GM12878 (cell line): ENCODE data around the gene DNAJB2. TPM values are rescaled to one million over a fixed set of nuclear protein-coding genes. Genes with fewer than 3 reads are reported as not detected.

Source experiments
- IRF4 ChIP-seq: IDR thresholded peaks from 2 replicates; pipeline ENCODE4 v1.6.1; 2011; ENCODE audit warnings: low read depth, low read length
- MTA3 ChIP-seq: IDR thresholded peaks from 2 replicates; pipeline ENCODE4 v1.6.1; 2012; ENCODE audit warnings: low read length, inconsistent platforms, borderline replicate concordance
- NBN ChIP-seq: fragments of 450-650 bp; IDR thresholded peaks from 2 replicates; pipeline ENCODE4 v1.6.1; 2016
- POLR2AphosphoS2 ChIP-seq: IDR thresholded peaks from 2 replicates; pipeline ENCODE4 v1.6.1; 2011; ENCODE audit warnings: low read depth, mild to moderate bottlenecking, low read length, improper control_type of control experiment, moderate library complexity
- RELB ChIP-seq: fragments of 450-650 bp; IDR thresholded peaks from 2 replicates; pipeline ENCODE4 v1.6.1; 2017; ENCODE audit warnings: low read depth, mild to moderate bottlenecking, moderate library complexity
- REST ChIP-seq: IDR thresholded peaks from 2 replicates; pipeline ENCODE4 v1.6.1; 2012; ENCODE audit warnings: mild to moderate bottlenecking, low read depth, low read length
- SMC3 ChIP-seq: IDR thresholded peaks from 2 replicates; pipeline ENCODE4 v1.6.1; 2011; ENCODE audit warnings: low read length, improper control_type of control experiment, borderline replicate concordance
- SUPT20H ChIP-seq: IDR thresholded peaks from 2 replicates; pipeline ENCODE4 v1.6.1; 2011; ENCODE audit warnings: low read depth, mild to moderate bottlenecking, low read length, moderate library complexity, borderline replicate concordance; ENCODE audit not compliant: control insufficient read depth
- YBX1 ChIP-seq: fragments of 450-650 bp; IDR thresholded peaks from 2 replicates; pipeline ENCODE4 v1.6.1; 2016; ENCODE audit warnings: antibody characterized with exemption
- ZBTB33 ChIP-seq: fragments of 450-650 bp; IDR thresholded peaks from 2 replicates; pipeline ENCODE4 v1.6.1; 2017; ENCODE audit warnings: mild to moderate bottlenecking
- ZBTB40 ChIP-seq: fragments of 450-650 bp; IDR thresholded peaks from 2 replicates; pipeline ENCODE4 v1.6.1; 2016; ENCODE audit warnings: mild to moderate bottlenecking, moderate library complexity, borderline replicate concordance
- ZNF687 ChIP-seq: fragments of 450-650 bp; IDR thresholded peaks from 2 replicates; pipeline ENCODE4 v1.6.1; 2017; ENCODE audit warnings: mild to moderate bottlenecking, moderate library complexity
- polyA plus RNA-seq, 11 experiments: library from polyadenylated mRNA; depleted of rRNA in 4 of 11; unstranded in 6 of 11; stranded (reverse) in 5 of 11; fragments of >200 nt; fragmentation: Nextera tagmentation in 4 of 11; fragmentation: Illumina TruSeq in 1 of 11; extraction: Ambion mirVana in 4 of 11; extraction: Trizol in 1 of 11; gene quantifications; 1 replicate in 1 of 11; 2 replicates in 10 of 11; pipeline versions ENCODE4 v1.2.1 to v1.2.3, GENCODE V29; 2011 to 2016; ENCODE audit warnings: inconsistent platforms in 2 of 11, missing spikeins in 2 of 11, low read depth in 1 of 11
- total RNA-seq, 4 experiments: library from RNA; depleted of rRNA in 3 of 4; stranded (reverse); fragments of >200 nt in 3 of 4; fragmentation: Illumina TruSeq in 1 of 4; extraction: Trizol in 1 of 4; gene quantifications; 2 replicates each; pipeline versions ENCODE4 v1.2.1 to v1.2.3, GENCODE V29; 2013 to 2021

Gene DNAJB2
- total and polyA plus RNA-seq, 10 of the 15 experiments (the other 5 are each of a cell fraction or from before 2014, with no cell fraction given): 0.26 to 36.5 (median 12.5) TPM

- TF ChIP-seq SUPT20H (no peak), POLR2AphosphoS2 (peak; percentile 78), ZBTB33 (no peak), NBN (0 out of 2 replicates have a peak, but pooled peaks have one; percentile 15), RELB (no peak), IRF4 (peak; percentile 20; the same call in 1 of the 2 replicates), MTA3 (no peak), YBX1 (no peak), REST (no peak), SMC3 (no peak), ZNF687 (peak; percentile 87), ZBTB40 (no peak)
Observed at GRCh38 chr2:219279151-219279915, at the start of gene DNAJB2 (continued).
